IMR-90 (cell line): ENCODE results near the gene CACNA2D1. TPM values are rescaled to one million over a fixed set of nuclear protein-coding genes. Genes with fewer than 3 reads are reported as not detected.

Experiments
- ATAC-seq: fragments of 200-7000 bp; cut with Tn5 transposase; 2 replicates; pipeline ENCODE4 v1.9.1; 2020; ENCODE audit warnings: low read depth, mild to moderate bottlenecking, moderate library complexity
- BruUV-seq: library from RNA; stranded (reverse); fragments of 400-500 nt; replicated peaks from 2 replicates; lab custom pipeline; 2021; lab: Mats Ljungman, UMichigan
- CTCF ChIA-PET: fragments of 300-600 bp; formaldehyde crosslinking; extraction: SDS; loops from one replicate; lab custom pipeline; 2021; ENCODE audit warnings: antibody characterized with exemption; lab: Yijun Ruan, JAX
- POLR2A ChIA-PET: fragments of 300-600 bp; sonication (Branson Sonifier 250); formaldehyde crosslinking; loops from one replicate; lab custom pipeline; 2022; ENCODE audit warnings: antibody characterized with exemption; ENCODE audit not compliant: unreplicated experiment; lab: Charles Lee
- DNase-seq: peaks from one replicate; pipeline ENCODE4 v3.0.0; 2013
- H2AFZ ChIP-seq: replicated peaks from 2 replicates; pipeline ENCODE3; 2013; ENCODE audit warnings: low read length, mild to moderate bottlenecking; ENCODE audit not compliant: poor library complexity
- H2AK5ac ChIP-seq: 2 replicates; pipeline ENCODE4 v1.6.1; 2013; ENCODE audit warnings: low read depth, low read length, inconsistent platforms
- H2AK9ac ChIP-seq: replicated peaks from 2 replicates; pipeline ENCODE3; 2013; ENCODE audit warnings: mild to moderate bottlenecking, low read depth, low read length, moderate library complexity; ENCODE audit not compliant: poor library complexity
- H2BK120ac ChIP-seq: 2 replicates; pipeline ENCODE4 v1.6.1; 2013; ENCODE audit warnings: low read depth, low read length, inconsistent platforms
- H2BK15ac ChIP-seq: 3 replicates; pipeline ENCODE4 v1.6.1; 2013; ENCODE audit warnings: low read depth, low read length, inconsistent platforms
- H2BK20ac ChIP-seq: 2 replicates; pipeline ENCODE4 v1.6.1; 2013; ENCODE audit warnings: low read depth, mild to moderate bottlenecking, inconsistent platforms, low read length, moderate library complexity
- H2BK5ac ChIP-seq: 2 replicates; pipeline ENCODE4 v1.6.1; 2013; ENCODE audit warnings: mild to moderate bottlenecking, low read depth, low read length, inconsistent platforms; ENCODE audit not compliant: poor library complexity, severe bottlenecking
- H3K14ac ChIP-seq: replicated peaks from 2 replicates; pipeline ENCODE4 v1.6.1; 2013; ENCODE audit warnings: low read depth, low read length, inconsistent platforms
- H3K18ac ChIP-seq: 2 replicates; pipeline ENCODE4 v1.6.1; 2013; ENCODE audit warnings: low read depth, low read length, control low read depth
- H3K23ac ChIP-seq: 2 replicates; pipeline ENCODE4 v1.6.1; 2013; ENCODE audit warnings: low read depth, low read length, inconsistent platforms
- H3K27ac ChIP-seq: 2 replicates; pipeline ENCODE4 v1.5.1; 2013; ENCODE audit warnings: mild to moderate bottlenecking, control low read depth, low read length; ENCODE audit not compliant: insufficient read depth
- H3K27me3 ChIP-seq: 2 replicates; pipeline ENCODE4 v1.6.1; 2013; ENCODE audit warnings: low read length; ENCODE audit not compliant: control insufficient read depth, insufficient read depth
- H3K36me3 ChIP-seq: 2 replicates; pipeline ENCODE4 v1.6.1; 2013; ENCODE audit warnings: low read length, mixed read lengths; ENCODE audit not compliant: control insufficient read depth, insufficient read depth
- H3K4ac ChIP-seq: 2 replicates; pipeline ENCODE4 v1.6.1; 2013; ENCODE audit warnings: low read depth, low read length, inconsistent platforms
- H3K4me1 ChIP-seq: 2 replicates; pipeline ENCODE4 v1.6.1; 2013; ENCODE audit warnings: low read length, mixed read lengths; ENCODE audit not compliant: control insufficient read depth, insufficient read depth
- H3K4me2 ChIP-seq: 2 replicates; pipeline ENCODE4 v1.6.1; 2013; ENCODE audit warnings: low read depth, mild to moderate bottlenecking, control low read depth, low read length, moderate library complexity
- H3K4me3 ChIP-seq: 2 replicates; pipeline ENCODE4 v1.5.1; 2013; ENCODE audit warnings: low read depth, mild to moderate bottlenecking, control low read depth, low read length, moderate library complexity; ENCODE audit not compliant: insufficient read depth
- H3K56ac ChIP-seq: 2 replicates; pipeline ENCODE4 v1.6.1; 2013; ENCODE audit warnings: low read length, inconsistent platforms; ENCODE audit not compliant: insufficient read depth; ENCODE audit errors: extremely low read depth
- H3K79me1 ChIP-seq, 2 experiments: 2 replicates each; pipeline ENCODE4 v1.6.1; 2013; ENCODE audit warnings: low read length in 2 of 2, inconsistent platforms in 1 of 2, low read depth in 1 of 2
- H3K9ac ChIP-seq: 2 replicates; pipeline ENCODE4 v1.6.1; 2013; ENCODE audit warnings: low read depth, low read length, control low read depth
- H3K9me1 ChIP-seq: 2 replicates; pipeline ENCODE4 v1.6.1; 2013; ENCODE audit warnings: low read length, inconsistent platforms; ENCODE audit not compliant: insufficient read depth
- H3K9me3 ChIP-seq: 2 replicates; pipeline ENCODE4 v1.6.1; 2013; ENCODE audit warnings: low read length; ENCODE audit not compliant: control insufficient read depth, insufficient read depth
- H4K20me1 ChIP-seq: 2 replicates; pipeline ENCODE4 v1.6.1; 2013; ENCODE audit warnings: low read length, inconsistent platforms; ENCODE audit not compliant: insufficient read depth
- H4K5ac ChIP-seq: 2 replicates; pipeline ENCODE4 v1.6.1; 2013; ENCODE audit warnings: mild to moderate bottlenecking, low read depth, low read length, control low read depth
- H4K8ac ChIP-seq, 2 experiments: 2 replicates each; pipeline ENCODE4 v1.6.1; 2013; ENCODE audit warnings: low read depth in 2 of 2, low read length in 2 of 2, control low read depth in 1 of 2, inconsistent platforms in 1 of 2
- H4K91ac ChIP-seq: 2 replicates; pipeline ENCODE4 v1.6.1; 2013; ENCODE audit warnings: low read depth, low read length, inconsistent platforms; ENCODE audit not compliant: insufficient read depth
- CHD1 ChIP-seq: IDR thresholded peaks from 2 replicates; pipeline ENCODE4 v1.6.1; 2012; ENCODE audit warnings: low read depth, low read length, improper control_type of control experiment
- MAFK ChIP-seq: IDR thresholded peaks from 2 replicates; pipeline ENCODE4 v1.6.1; 2012; ENCODE audit warnings: low read depth, low read length, improper control_type of control experiment
- MXI1 ChIP-seq: IDR thresholded peaks from 2 replicates; pipeline ENCODE4 v1.6.1; 2012; ENCODE audit warnings: low read depth, mild to moderate bottlenecking, low read length, moderate library complexity, borderline replicate concordance
- RAD21 ChIP-seq: IDR thresholded peaks from 2 replicates; pipeline ENCODE4 v1.6.1; 2012; ENCODE audit warnings: low read length, improper control_type of control experiment
- RCOR1 ChIP-seq: IDR thresholded peaks from 2 replicates; pipeline ENCODE4 v1.6.1; 2012; ENCODE audit warnings: mild to moderate bottlenecking, low read length, improper control_type of control experiment; ENCODE audit not compliant: insufficient replicate concordance
- SMC3 ChIP-seq: fragments of 150-350 bp; IDR thresholded peaks from 2 replicates; pipeline ENCODE4 v1.6.1; 2016; ENCODE audit warnings: low read depth, mild to moderate bottlenecking, antibody characterized with exemption, low read length, moderate library complexity
- whole genome bisulfite sequencing, 2 experiments: methylation state at CpG; one replicate each; pipeline versions ENCODE4 v1.1.5 to v1.1.7; 2013; ENCODE audit warnings: missing lambda C conversion rate in 2 of 2; ENCODE audit not compliant: insufficient read length in 1 of 2; ENCODE audit errors: extremely low coverage in 2 of 2; 5-methylcytosine and 5-hydroxymethylcytosine counted together
- dilution Hi-C: fragments of 300-500 bp; cut with HindIII; formaldehyde crosslinking; loops from one replicate; pipeline ENCODE4 v1.14.3; 2018; ENCODE audit warnings: low sequenced_read_pairs; ENCODE audit not compliant: unreplicated experiment
- in situ Hi-C: fragments of 300-500 bp; cut with MboI; formaldehyde crosslinking; loops from 3 replicates; pipeline ENCODE4 v1.14.3; 2019; ENCODE audit warnings: low sequenced_read_pairs, inconsistent platforms, mixed read lengths
- intact Hi-C: fragments of 100-400 bp; cut with micrococcal nuclease; formaldehyde crosslinking; loops from 2 replicates; pipeline ENCODE4 v1.10.0; 2022
- polyA plus RNA-seq, 3 experiments: library from polyadenylated mRNA; depleted of rRNA; stranded (reverse); fragments of >200 nt; gene quantifications; 2 replicates each; pipeline ENCODE4 v1.2.3, GENCODE V29; 2012; ENCODE audit warnings: low replicate concordance in 1 of 3
- total RNA-seq: library from RNA; depleted of rRNA; stranded (reverse); fragments of >200 nt; gene quantifications from 2 replicates; pipeline ENCODE4 v1.2.3, GENCODE V29; 2012

The CACNA2D1 gene
- total and polyA plus RNA-seq, 2 of the 4 experiments (the other 2 are of a cell fraction), result 5.8 to 21.9 TPM

- ChIA-PET CTCF (no interaction called here), POLR2A (no interaction called here)
- no peak overlapping the region for H3K14ac ChIP-seq
- no peak overlapping the region for H4K8ac ChIP-seq
- H3K4me1 ChIP-seq, result no peaks in the 10 kb centered on the region
- WGBS, 2 experiments, result no CpG with 5 or more reads among the region's 6 CpGs
- H4K5ac ChIP-seq, result no peak overlapping the region
- no peak for ATAC-seq
- H3K4me2 ChIP-seq, result no peak overlapping the region
- H3K18ac ChIP-seq, result no peak overlapping the region
- H3K9me3 ChIP-seq, result no peaks in the 10 kb centered on the region
- TF ChIP-seq MAFK, result no peak
- TF ChIP-seq SMC3, result no peak
- TF ChIP-seq CHD1, result no peak
- TF ChIP-seq RCOR1, result no peak
- no peak for TF ChIP-seq RAD21
- TF ChIP-seq MXI1, result no peak
- no TSS peak for BruUV-seq
- H2AFZ ChIP-seq, result no peak overlapping the region
- no peak overlapping the region for H4K91ac ChIP-seq
- no peak overlapping the region for H3K23ac ChIP-seq
- H3K36me3 ChIP-seq, result no peaks in the 10 kb centered on the region
- no peak overlapping the region for H3K56ac ChIP-seq
- no peak overlapping the region for H2BK15ac ChIP-seq
- dilution Hi-C loops, result no loop called here
- no peaks in the 10 kb centered on the region for H3K9me1 ChIP-seq
- H2BK5ac ChIP-seq, result no peak overlapping the region
- no peak for DNase-seq
- H3K4me3 ChIP-seq, result no peak overlapping the region
- H2AK9ac ChIP-seq, result no peak overlapping the region
- no peak overlapping the region for H3K27ac ChIP-seq
- H4K20me1 ChIP-seq, result no peaks in the 10 kb centered on the region
- no peaks in the 10 kb centered on the region for H3K27me3 ChIP-seq
- H3K79me1 ChIP-seq, result no peaks in the 10 kb centered on the region
- H2BK20ac ChIP-seq, result no peak overlapping the region
- in situ Hi-C loops, result no loop called here
- H2AK5ac ChIP-seq, result no peak overlapping the region
- intact Hi-C loops, result no loop called here
- H3K9ac ChIP-seq, result no peak overlapping the region
- H3K4ac ChIP-seq, result no peak overlapping the region
- H2BK120ac ChIP-seq, result no peak overlapping the region
These were observed 508.8 kb downstream of the CACNA2D1 start for GRCh38 chr7:81934596-81935301.
